HepG2 (cell line): ENCODE measurements around the gene ZFP1. TPM values are rescaled to one million over a fixed set of nuclear protein-coding genes. Genes with fewer than 3 reads are reported as not detected.

Experiments used
- JUNB ChIP-seq: sonication (generic); formaldehyde crosslinking; IDR thresholded peaks from 2 replicates; pipeline ENCODE4 v1.8.0; 2022; ENCODE audit warnings: missing genetic modification reagents, mild to moderate bottlenecking, borderline replicate concordance
- JUND ChIP-seq: sonication (generic); formaldehyde crosslinking; IDR thresholded peaks from 2 replicates; pipeline ENCODE4 v1.8.0; 2022; ENCODE audit warnings: mild to moderate bottlenecking, missing genetic modification reagents
- MTF2 ChIP-seq: sonication (generic); formaldehyde crosslinking; IDR thresholded peaks from 2 replicates; pipeline ENCODE4 v1.5.0; 2020; ENCODE audit warnings: missing genetic modification reagents, borderline replicate concordance
- NONO ChIP-seq, 2 experiments: fragments of 450-650 bp in 1 of 2; sonication (generic) in 1 of 2; formaldehyde crosslinking in 1 of 2; IDR thresholded peaks in 1 of 2; conservative IDR thresholded peaks in 1 of 2; 2 replicates each; pipeline versions ENCODE4 v1.6.1 to v1.8.0; 2017 to 2022; ENCODE audit warnings: mild to moderate bottlenecking in 1 of 2, missing genetic modification reagents in 1 of 2, moderate library complexity in 1 of 2
- NPAS2 ChIP-seq: sonication (generic); formaldehyde crosslinking; IDR thresholded peaks from 2 replicates; pipeline ENCODE4 v1.8.0; 2022; ENCODE audit warnings: mild to moderate bottlenecking, missing genetic modification reagents, borderline replicate concordance
- NR2C2 ChIP-seq: sonication (generic); formaldehyde crosslinking; IDR thresholded peaks from 2 replicates; pipeline ENCODE4 v1.4.0; 2020; ENCODE audit warnings: missing genetic modification reagents, mild to moderate bottlenecking, moderate library complexity, borderline replicate concordance
- RFX3 ChIP-seq: IDR thresholded peaks from 2 replicates; pipeline ENCODE4 v1.6.1; 2016; ENCODE audit warnings: missing biosample characterization, missing genetic modification reagents
- SOX5 ChIP-seq: IDR thresholded peaks from 2 replicates; pipeline ENCODE4 v1.6.1; 2016; ENCODE audit warnings: borderline replicate concordance
- ZFX ChIP-seq: sonication (generic); formaldehyde crosslinking; IDR thresholded peaks from 2 replicates; pipeline ENCODE4 v1.4.0; 2020; ENCODE audit warnings: mild to moderate bottlenecking, low read depth, missing genetic modification reagents, moderate library complexity
- ZNF761 ChIP-seq: sonication (generic); formaldehyde crosslinking; conservative IDR thresholded peaks from 2 replicates; pipeline ENCODE4 v1.4.0; 2020; ENCODE audit warnings: mild to moderate bottlenecking, missing genetic modification reagents
- ZNF788 ChIP-seq: sonication (generic); formaldehyde crosslinking; IDR thresholded peaks from 2 replicates; pipeline ENCODE4 v1.5.0; 2020; ENCODE audit warnings: mild to moderate bottlenecking, missing genetic modification reagents, borderline replicate concordance
- polyA plus RNA-seq, 8 experiments: library from polyadenylated mRNA; depleted of rRNA in 3 of 8; stranded (reverse) in 7 of 8; unstranded in 1 of 8; fragments of >200 nt; fragmentation: Illumina TruSeq in 4 of 8; extraction: Trizol in 4 of 8; gene quantifications; 2 replicates each; pipeline versions ENCODE4 v1.2.1 to v1.2.3, GENCODE V29; 2011 to 2016; ENCODE audit warnings: low read depth in 4 of 8, missing spikeins in 1 of 8, mixed read lengths in 1 of 8; ENCODE audit not compliant: insufficient read depth in 1 of 8
- total RNA-seq, 5 experiments: library from RNA; depleted of rRNA; stranded (reverse); fragments of >200 nt; fragmentation: Illumina TruSeq; extraction: Trizol; gene quantifications; 2 replicates each; pipeline ENCODE4 v1.2.3, GENCODE V29; 2016; ENCODE audit warnings: low read depth in 1 of 5
- TF ChIP-seq, protein P1 (sequence below): sonication (generic); formaldehyde crosslinking; IDR thresholded peaks from 2 replicates; pipeline ENCODE4 v1.4.0; 2020; ENCODE audit warnings: missing genetic modification reagents
- TF ChIP-seq, protein P2 (sequence below): sonication (generic); formaldehyde crosslinking; IDR thresholded peaks from 2 replicates; pipeline ENCODE4 v1.4.0; 2020; ENCODE audit warnings: mild to moderate bottlenecking, missing genetic modification reagents
- TF ChIP-seq, protein P3 (sequence below): sonication (generic); formaldehyde crosslinking; IDR thresholded peaks from 2 replicates; pipeline ENCODE4 v1.4.0; 2020; ENCODE audit warnings: missing genetic modification reagents, borderline replicate concordance
- TF ChIP-seq, protein P4 (sequence below): sonication (generic); formaldehyde crosslinking; IDR thresholded peaks from 2 replicates; pipeline ENCODE4 v1.5.1; 2020; ENCODE audit warnings: missing genetic modification reagents, mild to moderate bottlenecking, borderline replicate concordance
- TF ChIP-seq, protein P5 (sequence below): sonication (generic); formaldehyde crosslinking; IDR thresholded peaks from 2 replicates; pipeline ENCODE4 v1.8.0; 2022; ENCODE audit warnings: missing genetic modification reagents, mild to moderate bottlenecking, moderate library complexity, borderline replicate concordance

ZFP1 gene
- total and polyA plus RNA-seq, 2 of the 13 experiments (the other 11 are each of a cell fraction or from before 2014, with no cell fraction given): 8.3 to 14.0 TPM

DNA sequence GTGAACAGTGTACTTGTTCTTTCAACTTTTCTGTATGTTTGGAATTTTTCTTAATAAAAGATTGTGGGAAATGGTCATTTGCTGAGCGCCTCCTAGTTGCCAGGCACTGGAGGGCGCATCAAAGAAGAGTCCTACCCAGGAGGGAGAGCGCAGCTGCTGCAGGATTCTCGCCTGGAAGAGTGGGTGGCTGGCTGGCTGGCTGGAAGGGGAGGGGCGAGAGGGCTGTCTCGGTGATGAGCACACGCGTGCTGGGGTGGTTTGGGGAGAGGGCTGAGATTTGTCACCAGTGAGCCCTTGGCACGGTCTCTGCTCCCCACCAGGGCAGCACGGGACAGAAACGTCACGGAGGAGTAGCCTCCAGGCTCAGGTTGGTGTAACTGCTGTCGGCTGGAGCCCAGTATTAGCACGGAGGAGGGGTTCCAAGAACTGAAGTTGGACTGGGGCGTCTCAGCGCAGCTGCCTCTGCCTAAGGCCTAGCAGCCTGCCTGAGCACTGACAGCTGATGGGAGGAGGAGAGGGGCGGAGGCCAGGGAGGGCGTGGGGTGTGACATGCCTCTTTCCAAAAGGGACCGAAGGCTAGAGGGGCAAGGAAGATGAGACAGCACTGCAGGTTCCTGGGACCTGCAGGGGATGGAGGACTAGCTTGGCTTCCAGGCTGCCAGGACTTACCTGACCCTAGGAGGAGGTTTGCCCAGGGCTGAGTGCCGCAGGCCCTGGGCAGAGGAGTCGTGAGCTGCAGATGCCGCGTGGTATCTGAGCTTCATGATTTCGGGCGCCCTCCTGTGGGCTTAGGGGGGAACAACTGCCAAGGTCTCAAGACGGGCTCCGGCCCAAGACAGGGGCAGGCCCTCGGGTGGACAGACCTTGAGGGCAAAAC is 37.4 kb upstream of the ZFP1 start (continued):
- TF ChIP-seq, protein P1, sequence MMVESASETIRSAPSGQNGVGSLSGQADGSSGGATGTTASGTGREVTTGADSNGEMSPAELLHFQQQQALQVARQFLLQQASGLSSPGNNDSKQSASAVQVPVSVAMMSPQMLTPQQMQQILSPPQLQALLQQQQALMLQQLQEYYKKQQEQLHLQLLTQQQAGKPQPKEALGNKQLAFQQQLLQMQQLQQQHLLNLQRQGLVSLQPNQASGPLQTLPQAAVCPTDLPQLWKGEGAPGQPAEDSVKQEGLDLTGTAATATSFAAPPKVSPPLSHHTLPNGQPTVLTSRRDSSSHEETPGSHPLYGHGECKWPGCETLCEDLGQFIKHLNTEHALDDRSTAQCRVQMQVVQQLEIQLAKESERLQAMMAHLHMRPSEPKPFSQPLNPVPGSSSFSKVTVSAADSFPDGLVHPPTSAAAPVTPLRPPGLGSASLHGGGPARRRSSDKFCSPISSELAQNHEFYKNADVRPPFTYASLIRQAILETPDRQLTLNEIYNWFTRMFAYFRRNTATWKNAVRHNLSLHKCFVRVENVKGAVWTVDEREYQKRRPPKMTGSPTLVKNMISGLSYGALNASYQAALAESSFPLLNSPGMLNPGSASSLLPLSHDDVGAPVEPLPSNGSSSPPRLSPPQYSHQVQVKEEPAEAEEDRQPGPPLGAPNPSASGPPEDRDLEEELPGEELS (CRISPR knock-in tag): peak; percentile 60; the same call in 1 of the 2 replicates
- TF ChIP-seq ZNF788 (CRISPR knock-in tag) (peak; percentile 80; the same call in 1 of the 2 replicates), NR2C2 (CRISPR knock-in tag) (no peak), JUND (CRISPR knock-in tag) (no peak), NONO (IDR thresholded peaks at IDR 0.05) (no peak), NONO (CRISPR knock-in tag; conservative IDR thresholded peaks at IDR 0.05) (no peak; the same call in 1 of the 2 replicates), MTF2 (no peak), RFX3 (CRISPR knock-in tag) (no peak), NPAS2 (no peak), SOX5 (CRISPR knock-in tag) (peak; percentile 24; the same call in 1 of the 2 replicates), JUNB (no peak), ZNF761 (CRISPR knock-in tag) (no peak), ZFX (peak; percentile 84)
- TF ChIP-seq, protein P2, sequence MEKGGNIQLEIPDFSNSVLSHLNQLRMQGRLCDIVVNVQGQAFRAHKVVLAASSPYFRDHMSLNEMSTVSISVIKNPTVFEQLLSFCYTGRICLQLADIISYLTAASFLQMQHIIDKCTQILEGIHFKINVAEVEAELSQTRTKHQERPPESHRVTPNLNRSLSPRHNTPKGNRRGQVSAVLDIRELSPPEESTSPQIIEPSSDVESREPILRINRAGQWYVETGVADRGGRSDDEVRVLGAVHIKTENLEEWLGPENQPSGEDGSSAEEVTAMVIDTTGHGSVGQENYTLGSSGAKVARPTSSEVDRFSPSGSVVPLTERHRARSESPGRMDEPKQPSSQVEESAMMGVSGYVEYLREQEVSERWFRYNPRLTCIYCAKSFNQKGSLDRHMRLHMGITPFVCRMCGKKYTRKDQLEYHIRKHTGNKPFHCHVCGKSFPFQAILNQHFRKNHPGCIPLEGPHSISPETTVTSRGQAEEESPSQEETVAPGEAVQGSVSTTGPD (CRISPR knock-in tag): no peak
- TF ChIP-seq, protein P3, sequence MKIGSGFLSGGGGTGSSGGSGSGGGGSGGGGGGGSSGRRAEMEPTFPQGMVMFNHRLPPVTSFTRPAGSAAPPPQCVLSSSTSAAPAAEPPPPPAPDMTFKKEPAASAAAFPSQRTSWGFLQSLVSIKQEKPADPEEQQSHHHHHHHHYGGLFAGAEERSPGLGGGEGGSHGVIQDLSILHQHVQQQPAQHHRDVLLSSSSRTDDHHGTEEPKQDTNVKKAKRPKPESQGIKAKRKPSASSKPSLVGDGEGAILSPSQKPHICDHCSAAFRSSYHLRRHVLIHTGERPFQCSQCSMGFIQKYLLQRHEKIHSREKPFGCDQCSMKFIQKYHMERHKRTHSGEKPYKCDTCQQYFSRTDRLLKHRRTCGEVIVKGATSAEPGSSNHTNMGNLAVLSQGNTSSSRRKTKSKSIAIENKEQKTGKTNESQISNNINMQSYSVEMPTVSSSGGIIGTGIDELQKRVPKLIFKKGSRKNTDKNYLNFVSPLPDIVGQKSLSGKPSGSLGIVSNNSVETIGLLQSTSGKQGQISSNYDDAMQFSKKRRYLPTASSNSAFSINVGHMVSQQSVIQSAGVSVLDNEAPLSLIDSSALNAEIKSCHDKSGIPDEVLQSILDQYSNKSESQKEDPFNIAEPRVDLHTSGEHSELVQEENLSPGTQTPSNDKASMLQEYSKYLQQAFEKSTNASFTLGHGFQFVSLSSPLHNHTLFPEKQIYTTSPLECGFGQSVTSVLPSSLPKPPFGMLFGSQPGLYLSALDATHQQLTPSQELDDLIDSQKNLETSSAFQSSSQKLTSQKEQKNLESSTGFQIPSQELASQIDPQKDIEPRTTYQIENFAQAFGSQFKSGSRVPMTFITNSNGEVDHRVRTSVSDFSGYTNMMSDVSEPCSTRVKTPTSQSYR (CRISPR knock-in tag): no peak
- TF ChIP-seq, protein P4, sequence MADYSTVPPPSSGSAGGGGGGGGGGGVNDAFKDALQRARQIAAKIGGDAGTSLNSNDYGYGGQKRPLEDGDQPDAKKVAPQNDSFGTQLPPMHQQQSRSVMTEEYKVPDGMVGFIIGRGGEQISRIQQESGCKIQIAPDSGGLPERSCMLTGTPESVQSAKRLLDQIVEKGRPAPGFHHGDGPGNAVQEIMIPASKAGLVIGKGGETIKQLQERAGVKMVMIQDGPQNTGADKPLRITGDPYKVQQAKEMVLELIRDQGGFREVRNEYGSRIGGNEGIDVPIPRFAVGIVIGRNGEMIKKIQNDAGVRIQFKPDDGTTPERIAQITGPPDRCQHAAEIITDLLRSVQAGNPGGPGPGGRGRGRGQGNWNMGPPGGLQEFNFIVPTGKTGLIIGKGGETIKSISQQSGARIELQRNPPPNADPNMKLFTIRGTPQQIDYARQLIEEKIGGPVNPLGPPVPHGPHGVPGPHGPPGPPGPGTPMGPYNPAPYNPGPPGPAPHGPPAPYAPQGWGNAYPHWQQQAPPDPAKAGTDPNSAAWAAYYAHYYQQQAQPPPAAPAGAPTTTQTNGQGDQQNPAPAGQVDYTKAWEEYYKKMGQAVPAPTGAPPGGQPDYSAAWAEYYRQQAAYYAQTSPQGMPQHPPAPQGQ (CRISPR knock-in tag): peak; percentile 87; the same call in 1 of the 2 replicates
- TF ChIP-seq, protein P5, sequence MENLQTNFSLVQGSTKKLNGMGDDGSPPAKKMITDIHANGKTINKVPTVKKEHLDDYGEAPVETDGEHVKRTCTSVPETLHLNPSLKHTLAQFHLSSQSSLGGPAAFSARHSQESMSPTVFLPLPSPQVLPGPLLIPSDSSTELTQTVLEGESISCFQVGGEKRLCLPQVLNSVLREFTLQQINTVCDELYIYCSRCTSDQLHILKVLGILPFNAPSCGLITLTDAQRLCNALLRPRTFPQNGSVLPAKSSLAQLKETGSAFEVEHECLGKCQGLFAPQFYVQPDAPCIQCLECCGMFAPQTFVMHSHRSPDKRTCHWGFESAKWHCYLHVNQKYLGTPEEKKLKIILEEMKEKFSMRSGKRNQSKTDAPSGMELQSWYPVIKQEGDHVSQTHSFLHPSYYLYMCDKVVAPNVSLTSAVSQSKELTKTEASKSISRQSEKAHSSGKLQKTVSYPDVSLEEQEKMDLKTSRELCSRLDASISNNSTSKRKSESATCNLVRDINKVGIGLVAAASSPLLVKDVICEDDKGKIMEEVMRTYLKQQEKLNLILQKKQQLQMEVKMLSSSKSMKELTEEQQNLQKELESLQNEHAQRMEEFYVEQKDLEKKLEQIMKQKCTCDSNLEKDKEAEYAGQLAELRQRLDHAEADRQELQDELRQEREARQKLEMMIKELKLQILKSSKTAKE (CRISPR knock-in tag): no peak
